Tibial nerve (tissue), 3 donors: ENCODE results near the gene CARM1.

Source experiments
- POLR2A ChIP-seq, 2 donors: fragments of 450-650 bp; IDR thresholded peaks; one replicate each; pipeline ENCODE4 v1.6.1; 2017; ENCODE audit warnings: antibody characterized with exemption in 2 of 2, mild to moderate bottlenecking in 2 of 2, moderate library complexity in 2 of 2
- TF ChIP-seq, protein P1 (sequence below), 5 experiments: fragments of 200-600 bp in 3 of 5; fragments of 450-650 bp in 2 of 5; sonication (generic) in 3 of 5; IDR thresholded peaks; one replicate each; pipeline ENCODE4 v1.5.1; 2016 to 2019; ENCODE audit warnings: antibody characterized with exemption in 5 of 5, mild to moderate bottlenecking in 3 of 5, moderate library complexity in 2 of 5

DNA sequence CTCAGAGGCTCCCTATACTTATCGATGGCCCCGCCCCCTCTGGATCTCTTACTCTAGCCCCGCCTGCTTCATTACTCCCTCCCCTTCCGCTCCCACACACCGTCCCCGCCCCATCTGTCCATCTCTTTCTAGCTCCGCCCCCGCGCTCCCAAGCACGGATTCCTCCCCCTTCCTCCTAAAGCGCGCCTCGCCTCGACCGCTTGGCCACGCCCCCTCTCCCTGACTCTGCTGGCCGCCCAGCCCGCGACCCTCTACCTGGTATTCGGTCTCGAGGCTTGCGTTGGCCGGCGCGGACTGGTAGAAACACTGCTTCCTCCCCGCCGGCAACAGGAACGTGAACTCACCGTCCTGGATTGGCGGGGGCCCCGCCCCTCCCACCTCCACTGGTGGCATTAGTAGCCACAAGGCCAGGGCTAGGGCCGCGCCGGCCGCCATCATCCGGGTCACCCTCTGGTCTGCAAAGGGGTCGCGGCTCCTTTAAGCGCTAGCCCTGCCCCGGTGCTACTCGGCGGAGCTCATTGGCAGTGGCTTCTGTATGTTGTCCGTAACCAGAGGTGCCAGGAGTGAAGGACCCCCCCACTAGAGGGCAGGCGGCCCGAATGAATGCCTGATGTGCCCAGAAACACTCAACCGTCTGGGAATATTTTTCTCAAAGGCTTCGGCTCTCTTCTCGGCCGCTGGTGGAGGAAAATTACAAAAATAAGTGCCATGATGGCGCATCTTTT lies 35.4 kb upstream of the CARM1 start, which contains the start of gene TMED1:
- peak in 1 of 2 donors; percentile 44 for TF ChIP-seq POLR2A (IDR thresholded peaks at IDR 0.05)
- TF ChIP-seq, protein P1, sequence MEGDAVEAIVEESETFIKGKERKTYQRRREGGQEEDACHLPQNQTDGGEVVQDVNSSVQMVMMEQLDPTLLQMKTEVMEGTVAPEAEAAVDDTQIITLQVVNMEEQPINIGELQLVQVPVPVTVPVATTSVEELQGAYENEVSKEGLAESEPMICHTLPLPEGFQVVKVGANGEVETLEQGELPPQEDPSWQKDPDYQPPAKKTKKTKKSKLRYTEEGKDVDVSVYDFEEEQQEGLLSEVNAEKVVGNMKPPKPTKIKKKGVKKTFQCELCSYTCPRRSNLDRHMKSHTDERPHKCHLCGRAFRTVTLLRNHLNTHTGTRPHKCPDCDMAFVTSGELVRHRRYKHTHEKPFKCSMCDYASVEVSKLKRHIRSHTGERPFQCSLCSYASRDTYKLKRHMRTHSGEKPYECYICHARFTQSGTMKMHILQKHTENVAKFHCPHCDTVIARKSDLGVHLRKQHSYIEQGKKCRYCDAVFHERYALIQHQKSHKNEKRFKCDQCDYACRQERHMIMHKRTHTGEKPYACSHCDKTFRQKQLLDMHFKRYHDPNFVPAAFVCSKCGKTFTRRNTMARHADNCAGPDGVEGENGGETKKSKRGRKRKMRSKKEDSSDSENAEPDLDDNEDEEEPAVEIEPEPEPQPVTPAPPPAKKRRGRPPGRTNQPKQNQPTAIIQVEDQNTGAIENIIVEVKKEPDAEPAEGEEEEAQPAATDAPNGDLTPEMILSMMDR (IDR thresholded peaks at IDR 0.05) = peak; percentile 24 to 85 (median 42)
